HG03064 (cell line): ENCODE measurements around the gene IGHMBP2.

Source experiments
- ATAC-seq: cut with Tn5 transposase; IDR thresholded peaks from one replicate; pipeline ENCODE4 v1.9.1; 2021; ENCODE audit warnings: low read depth; ENCODE audit not compliant: unreplicated experiment

The IGHMBP2 gene

DNA sequence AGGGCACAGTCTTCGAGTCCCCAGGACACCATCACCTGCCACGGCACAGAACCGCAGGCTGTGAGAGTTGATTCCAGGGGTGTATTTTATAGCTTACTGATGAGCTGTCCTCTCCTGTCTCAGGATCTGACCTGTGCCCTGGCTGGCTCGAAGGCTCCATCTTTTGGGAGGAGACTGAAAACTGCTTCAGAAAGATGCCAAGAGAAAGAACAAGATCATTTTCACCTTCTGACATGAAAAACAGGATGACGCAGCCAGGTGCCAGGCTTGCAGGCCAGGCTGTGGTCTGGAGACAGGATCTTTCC lies 74.9 kb downstream of the IGHMBP2 start:
- ATAC-seq = no peak

DNA sequence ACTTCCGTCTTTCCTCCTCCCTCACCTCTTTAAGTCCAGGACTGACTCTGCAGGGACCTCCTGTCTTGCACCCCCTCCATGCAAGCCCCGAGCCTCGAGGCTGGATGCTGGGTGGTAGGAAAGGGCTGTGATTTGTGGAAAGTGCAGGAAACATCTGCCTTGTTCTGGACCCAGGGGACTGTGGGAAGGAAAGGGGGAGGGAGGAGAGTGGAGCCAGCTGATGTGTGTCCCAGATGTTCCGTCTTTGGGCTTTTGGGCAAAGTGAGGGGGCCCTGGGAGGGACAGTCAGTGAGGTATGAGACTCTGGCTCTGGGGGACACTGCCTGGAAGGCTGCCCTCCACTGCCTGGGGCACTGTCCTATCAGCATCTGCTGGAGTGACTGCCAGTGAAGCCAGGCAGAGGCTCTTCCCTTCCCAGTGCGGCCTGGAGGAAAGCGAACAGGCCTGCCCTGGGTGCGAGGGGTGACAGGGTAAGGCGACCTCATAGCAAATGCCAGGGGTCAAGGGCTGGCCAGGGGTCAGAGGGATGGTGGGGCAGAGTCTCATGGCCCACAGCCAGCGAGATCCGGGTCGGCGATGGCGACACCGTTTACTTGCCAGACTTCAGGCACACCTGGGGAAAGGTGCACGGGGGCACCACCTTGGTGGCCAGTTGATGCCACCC lies 75.4 kb downstream of the IGHMBP2 start:
- no peak for ATAC-seq

DNA sequence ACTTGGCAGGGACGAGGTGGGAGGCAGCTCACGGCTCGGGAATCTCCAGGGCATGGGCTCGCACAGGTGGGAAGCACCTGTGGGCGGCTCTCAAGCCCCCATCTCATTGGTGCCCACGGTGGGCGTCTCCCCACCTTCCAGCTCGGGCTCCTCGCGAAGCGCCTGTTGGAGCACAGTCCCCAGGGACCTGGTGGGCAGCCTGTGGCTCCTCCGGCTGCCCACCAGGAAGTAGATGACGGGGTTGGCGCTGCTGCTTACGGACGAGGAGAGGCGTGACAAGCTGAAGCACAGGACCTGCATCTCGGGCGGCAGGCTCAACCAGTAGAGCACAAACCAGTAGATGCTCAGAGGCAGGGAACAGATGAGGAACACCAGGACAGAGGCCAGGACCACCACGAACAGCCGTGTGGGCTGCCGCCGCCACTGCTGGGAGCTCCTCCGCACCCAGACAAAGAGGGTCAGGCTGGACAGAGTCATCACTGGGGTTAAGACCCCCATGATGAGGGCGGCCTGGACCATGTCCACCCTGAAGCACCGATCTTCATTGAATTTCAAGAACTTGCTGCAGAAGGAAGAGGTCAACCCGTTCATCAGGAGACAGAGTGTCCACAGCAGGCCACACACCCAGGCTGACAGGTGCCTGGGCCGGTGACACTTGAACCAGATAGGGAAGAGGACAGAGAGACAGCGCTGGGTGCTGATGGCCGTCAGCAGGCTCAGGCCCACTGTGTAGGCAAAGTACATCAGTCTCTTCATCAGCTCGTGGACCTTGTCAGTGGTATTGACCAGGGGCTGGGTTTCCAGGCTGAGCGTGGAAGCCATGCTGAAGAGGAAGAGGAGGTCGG lies 76.5 kb downstream of the IGHMBP2 start:
- no peak for ATAC-seq

DNA sequence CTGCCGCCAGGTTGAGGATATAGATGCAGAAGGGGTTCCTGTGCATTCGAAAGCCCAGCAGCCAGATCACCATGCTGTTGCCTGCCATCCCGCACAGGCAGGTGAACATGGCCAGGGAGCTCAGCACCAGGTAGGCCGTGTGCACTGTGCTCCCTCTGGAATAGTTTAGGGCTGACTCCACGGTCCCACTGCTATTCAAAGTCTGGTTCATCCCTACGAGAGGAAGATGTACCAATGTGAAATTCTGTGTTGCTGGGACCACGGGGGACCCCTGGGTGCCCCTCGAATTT lies 77.0 kb downstream of the IGHMBP2 start, which contains the start of gene MRGPRD:
Gene MRGPRD, minus strand, starts transcription at position 211 of the 290 bp plus-strand sequence. Its CDS starts 0 bp downstream, at position 211.
- ATAC-seq = no peak

DNA sequence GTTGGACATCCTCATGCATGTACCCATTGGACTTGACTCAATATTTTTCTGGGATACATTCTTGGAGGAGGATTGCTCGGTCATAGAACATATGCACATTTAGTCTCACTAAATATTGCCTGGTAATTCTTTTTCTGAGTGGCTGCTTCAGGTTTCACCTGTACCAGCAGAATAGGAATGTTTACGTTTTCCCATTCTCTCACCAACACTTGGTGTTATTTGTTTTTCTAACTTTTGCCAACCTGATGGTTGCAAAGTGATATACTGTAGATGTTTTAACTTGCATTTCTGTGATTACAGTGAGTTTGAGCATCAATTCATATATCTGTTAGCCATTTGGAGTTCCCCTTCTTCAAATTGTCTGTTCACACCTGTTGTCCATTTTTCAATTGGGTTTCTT lies 78.4 kb downstream of the IGHMBP2 start:
- no peak for ATAC-seq

DNA sequence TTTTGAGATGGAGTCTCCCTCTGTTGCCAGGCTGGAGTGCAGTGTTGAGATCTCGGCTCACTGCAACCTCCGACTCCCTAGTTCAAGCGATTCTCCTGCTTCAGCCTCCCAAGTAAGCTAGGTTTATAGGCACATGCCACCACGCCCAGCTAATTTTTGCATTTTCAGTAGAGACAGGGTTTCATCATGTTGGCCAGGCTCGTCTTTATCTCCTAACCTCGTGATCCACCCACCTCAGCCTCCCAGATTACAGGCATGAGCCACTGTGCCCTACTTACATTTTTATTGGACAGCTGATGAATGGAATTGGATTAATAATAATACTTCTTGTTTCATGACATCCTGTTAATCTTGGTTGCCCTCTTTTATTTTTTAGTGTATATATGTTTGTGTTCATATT lies 80.1 kb downstream of the IGHMBP2 start:
- no peak for ATAC-seq

DNA sequence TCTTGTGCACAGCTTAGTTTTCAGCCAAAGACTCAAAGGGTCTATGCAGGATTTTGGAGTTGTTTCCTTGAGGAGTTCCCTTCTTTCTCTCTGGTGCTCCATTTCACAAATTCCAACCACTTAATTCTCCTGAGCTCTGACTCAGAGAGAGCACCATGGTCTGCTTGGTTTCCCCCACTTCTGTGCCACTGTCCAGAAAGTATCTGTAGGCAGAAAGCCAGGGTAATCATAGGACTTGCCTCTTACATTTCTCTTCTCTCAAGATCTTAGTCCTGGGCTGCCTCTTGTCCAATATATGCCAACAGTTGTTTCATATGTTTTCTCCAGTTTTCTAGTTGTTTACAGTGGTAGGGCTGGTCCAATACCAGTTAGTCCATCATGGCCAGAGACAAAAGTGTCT lies 83.5 kb downstream of the IGHMBP2 start:
- ATAC-seq = no peak

DNA sequence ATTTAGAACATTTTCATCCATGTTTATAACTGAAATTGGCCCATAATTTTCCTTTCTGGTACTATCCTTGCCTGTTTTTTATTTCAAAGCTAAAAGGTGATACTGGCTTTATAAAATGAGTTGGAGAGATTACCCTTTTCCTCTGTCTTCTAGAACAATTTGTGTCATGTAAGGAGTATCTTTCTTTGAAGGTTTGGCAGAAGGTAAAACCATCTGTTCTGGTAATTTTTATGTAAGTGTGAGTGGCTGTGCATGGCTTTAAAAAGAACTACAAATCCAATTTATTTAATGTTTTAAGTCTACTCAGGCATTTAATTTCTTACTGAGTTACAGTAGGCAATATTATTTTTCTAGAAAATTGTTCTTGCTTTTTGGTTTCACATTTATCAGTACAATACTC lies 84.8 kb downstream of the IGHMBP2 start:
- no peak for ATAC-seq
